Measurements from ENCODE around the gene MYH10. TPM values are rescaled to one million over a fixed set of nuclear protein-coding genes. Genes with fewer than 3 reads are reported as not detected.

The MYH10 gene
- total and polyA plus RNA-seq, 9 of the 15 experiments (the other 6 are each of a cell fraction or from before 2014, with no cell fraction given): 16.3 to 95.3 (median 39.7) TPM

DNA sequence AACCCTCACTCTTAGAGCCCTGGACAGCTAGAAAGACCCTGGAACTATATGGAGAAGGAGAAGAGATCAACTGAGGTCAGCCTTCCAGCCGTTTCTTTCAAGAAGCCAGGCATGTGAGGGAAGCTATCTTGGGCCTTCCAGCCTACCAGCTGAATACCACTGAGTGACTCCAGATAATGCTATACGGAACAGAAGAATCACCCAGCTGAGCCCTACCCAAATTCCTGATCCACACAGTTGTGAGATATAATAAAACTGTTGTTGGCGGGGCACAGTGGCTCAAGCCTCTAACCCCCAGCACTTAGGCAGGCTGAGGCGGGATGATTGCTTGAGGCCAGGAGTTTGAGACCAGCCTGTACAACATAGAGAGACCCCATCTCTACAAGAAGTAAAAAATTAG, 26.2 kb upstream of the MYH10 start (continued):
- TF ChIP-seq, protein P1, sequence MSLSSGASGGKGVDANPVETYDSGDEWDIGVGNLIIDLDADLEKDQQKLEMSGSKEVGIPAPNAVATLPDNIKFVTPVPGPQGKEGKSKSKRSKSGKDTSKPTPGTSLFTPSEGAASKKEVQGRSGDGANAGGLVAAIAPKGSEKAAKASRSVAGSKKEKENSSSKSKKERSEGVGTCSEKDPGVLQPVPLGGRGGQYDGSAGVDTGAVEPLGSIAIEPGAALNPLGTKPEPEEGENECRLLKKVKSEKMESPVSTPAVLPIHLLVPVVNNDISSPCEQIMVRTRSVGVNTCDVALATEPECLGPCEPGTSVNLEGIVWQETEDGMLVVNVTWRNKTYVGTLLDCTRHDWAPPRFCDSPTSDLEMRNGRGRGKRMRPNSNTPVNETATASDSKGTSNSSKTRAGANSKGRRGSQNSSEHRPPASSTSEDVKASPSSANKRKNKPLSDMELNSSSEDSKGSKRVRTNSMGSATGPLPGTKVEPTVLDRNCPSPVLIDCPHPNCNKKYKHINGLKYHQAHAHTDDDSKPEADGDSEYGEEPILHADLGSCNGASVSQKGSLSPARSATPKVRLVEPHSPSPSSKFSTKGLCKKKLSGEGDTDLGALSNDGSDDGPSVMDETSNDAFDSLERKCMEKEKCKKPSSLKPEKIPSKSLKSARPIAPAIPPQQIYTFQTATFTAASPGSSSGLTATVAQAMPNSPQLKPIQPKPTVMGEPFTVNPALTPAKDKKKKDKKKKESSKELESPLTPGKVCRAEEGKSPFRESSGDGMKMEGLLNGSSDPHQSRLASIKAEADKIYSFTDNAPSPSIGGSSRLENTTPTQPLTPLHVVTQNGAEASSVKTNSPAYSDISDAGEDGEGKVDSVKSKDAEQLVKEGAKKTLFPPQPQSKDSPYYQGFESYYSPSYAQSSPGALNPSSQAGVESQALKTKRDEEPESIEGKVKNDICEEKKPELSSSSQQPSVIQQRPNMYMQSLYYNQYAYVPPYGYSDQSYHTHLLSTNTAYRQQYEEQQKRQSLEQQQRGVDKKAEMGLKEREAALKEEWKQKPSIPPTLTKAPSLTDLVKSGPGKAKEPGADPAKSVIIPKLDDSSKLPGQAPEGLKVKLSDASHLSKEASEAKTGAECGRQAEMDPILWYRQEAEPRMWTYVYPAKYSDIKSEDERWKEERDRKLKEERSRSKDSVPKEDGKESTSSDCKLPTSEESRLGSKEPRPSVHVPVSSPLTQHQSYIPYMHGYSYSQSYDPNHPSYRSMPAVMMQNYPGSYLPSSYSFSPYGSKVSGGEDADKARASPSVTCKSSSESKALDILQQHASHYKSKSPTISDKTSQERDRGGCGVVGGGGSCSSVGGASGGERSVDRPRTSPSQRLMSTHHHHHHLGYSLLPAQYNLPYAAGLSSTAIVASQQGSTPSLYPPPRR (CRISPR knock-in tag; IDR thresholded peaks at IDR 0.05; ENCODE audit: borderline replicate concordance): no peak
- no peak for TF ChIP-seq XRCC4 (IDR thresholded peaks at IDR 0.05; ENCODE audit: extremely low read depth, insufficient read depth, insufficient read length)
- TF ChIP-seq, protein P2, sequence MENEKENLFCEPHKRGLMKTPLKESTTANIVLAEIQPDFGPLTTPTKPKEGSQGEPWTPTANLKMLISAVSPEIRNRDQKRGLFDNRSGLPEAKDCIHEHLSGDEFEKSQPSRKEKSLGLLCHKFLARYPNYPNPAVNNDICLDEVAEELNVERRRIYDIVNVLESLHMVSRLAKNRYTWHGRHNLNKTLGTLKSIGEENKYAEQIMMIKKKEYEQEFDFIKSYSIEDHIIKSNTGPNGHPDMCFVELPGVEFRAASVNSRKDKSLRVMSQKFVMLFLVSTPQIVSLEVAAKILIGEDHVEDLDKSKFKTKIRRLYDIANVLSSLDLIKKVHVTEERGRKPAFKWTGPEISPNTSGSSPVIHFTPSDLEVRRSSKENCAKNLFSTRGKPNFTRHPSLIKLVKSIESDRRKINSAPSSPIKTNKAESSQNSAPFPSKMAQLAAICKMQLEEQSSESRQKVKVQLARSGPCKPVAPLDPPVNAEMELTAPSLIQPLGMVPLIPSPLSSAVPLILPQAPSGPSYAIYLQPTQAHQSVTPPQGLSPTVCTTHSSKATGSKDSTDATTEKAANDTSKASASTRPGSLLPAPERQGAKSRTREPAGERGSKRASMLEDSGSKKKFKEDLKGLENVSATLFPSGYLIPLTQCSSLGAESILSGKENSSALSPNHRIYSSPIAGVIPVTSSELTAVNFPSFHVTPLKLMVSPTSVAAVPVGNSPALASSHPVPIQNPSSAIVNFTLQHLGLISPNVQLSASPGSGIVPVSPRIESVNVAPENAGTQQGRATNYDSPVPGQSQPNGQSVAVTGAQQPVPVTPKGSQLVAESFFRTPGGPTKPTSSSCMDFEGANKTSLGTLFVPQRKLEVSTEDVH (IDR thresholded peaks at IDR 0.05; ENCODE audit: low read depth, partially characterized antibody): no peak
- no peak for TF ChIP-seq EP400 (IDR thresholded peaks at IDR 0.05)
- no peak for TF ChIP-seq KLF10 (CRISPR knock-in tag; IDR thresholded peaks at IDR 0.05)
- TF ChIP-seq THRAP3 (IDR thresholded peaks at IDR 0.05; ENCODE audit: borderline replicate concordance): no peak
- TF ChIP-seq ZNF668 (CRISPR knock-in tag; IDR thresholded peaks at IDR 0.05): no peak
- no peak for TF ChIP-seq POLR2A (conservative IDR thresholded peaks at IDR 0.05)

Data from K562 (cell line).